Activated naive CD8-positive, alpha-beta T cell treated with anti-CD3 and anti-CD28 coated beads, Interleukin-2, amount 10 ng/mL, durations not matched to agents 7 days and 5 days (primary cell): ENCODE results near the gene IL6. TPM values are rescaled to one million over a fixed set of nuclear protein-coding genes. Genes with fewer than 3 reads are reported as not detected.

Source experiments
- total RNA-seq, 2 experiments: library from RNA; stranded (reverse); gene quantifications; one replicate each; pipeline ENCODE4 v1.2.3, GENCODE V29; 2021

IL6 gene
- total RNA-seq, 2 experiments from 2014 or later, result 0.64 to 0.99 TPM

Other genes starting within 250 kb of the IL6 start
- gene STEAP1B, start 227.0 kb upstream of the IL6 start, total RNA-seq, result under 1 TPM in 1 of 2 experiments, not detected in 1; 0.19 TPM
- 100 to 1,000 TPM; 379 to 390 TPM for gene TOMM7, start 95.6 kb downstream of the IL6 start, total RNA-seq